Limb (tissue), 2 donors: ENCODE results near the gene MRFAP1L1.

ENCODE experiments used
- DNase-seq, 2 donors: peaks; one replicate each; pipeline ENCODE4 v3.0.0-alpha.2; 2016; ENCODE audit errors: extremely low spot score in 2 of 2

The MRFAP1L1 gene

GRCh38 chr4:6716958-6717655 lies 7.4 kb upstream of the MRFAP1L1 start:
- DNase-seq, result no peak

GRCh38 chr4:6716018-6716911 lies 6.6 kb upstream of the MRFAP1L1 start, which contains the start of gene BLOC1S4:
Gene BLOC1S4 (plus strand): TSS chr4:6716174. CDS start chr4:6716210, 36 bp downstream.
- peak; percentile 92 to 95 for DNase-seq

DNA sequence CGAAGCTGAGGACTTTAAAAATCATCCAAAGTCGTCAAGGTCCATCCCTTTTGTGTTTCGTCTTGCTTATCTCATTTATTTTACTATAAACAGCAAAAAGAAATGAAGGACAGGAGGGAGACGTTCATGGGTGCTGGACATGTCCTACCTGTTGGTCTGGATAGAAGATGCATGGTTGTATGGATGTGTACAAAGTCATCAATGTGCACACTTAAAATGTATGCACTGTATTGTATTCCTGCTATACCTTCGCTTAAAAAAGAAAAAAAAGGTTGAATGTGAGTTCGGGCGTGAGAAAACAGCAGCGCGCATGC lies 6.0 kb upstream of the MRFAP1L1 start:
- DNase-seq, result no peak

DNA sequence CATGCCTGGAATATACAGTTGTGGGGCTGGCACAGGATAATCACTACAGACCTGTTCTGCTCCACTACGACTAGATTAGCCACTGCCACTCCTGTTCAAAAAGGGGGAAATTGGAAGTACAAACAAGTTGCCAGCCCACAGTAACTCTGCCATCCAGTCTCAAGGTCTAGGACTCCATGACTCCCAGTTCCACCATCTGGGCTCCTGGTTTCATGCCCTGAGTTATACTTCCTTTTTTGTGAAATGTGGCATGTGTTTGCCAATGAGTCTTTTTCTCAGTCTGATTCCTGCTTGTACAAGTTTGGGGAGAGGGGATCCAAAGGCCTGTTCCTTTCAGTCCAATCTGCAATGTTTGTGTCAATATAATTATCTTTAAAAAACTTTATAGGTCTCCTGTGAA lies 5.3 kb upstream of the MRFAP1L1 start:
- no peak for DNase-seq

DNA sequence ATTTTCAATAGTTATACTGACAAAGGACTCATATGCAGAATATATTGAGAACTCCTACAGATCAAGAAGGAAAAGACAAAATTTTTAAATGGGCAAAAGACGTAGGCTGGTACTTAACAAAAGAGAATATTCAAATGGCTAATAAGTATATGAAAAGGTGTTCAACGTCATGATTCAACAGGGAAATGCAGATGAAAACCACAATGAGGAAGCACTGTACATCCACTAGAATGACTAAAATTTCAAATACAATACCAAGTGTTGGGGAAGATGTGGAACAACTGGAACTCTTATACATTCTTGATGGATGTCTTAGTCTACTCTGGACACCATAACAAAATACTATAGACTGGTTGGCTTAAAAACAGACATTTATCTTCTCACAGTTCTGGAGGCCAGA lies 1.3 kb upstream of the MRFAP1L1 start:
- DNase-seq, result no peak

- DNase-seq, result no peak
These were observed 617 bp upstream of the MRFAP1L1 start for GRCh38 chr4:6710282-6710681.

GRCh38 chr4:6706173-6706572 lies 3.5 kb downstream of the MRFAP1L1 start:
- DNase-seq, result no peak

- DNase-seq, result no peak
These were observed 4.0 kb downstream of the MRFAP1L1 start for GRCh38 chr4:6705646-6706045.

- DNase-seq, result no peak
These were observed 5.9 kb downstream of the MRFAP1L1 start for GRCh38 chr4:6703786-6704185.

GRCh38 chr4:6702761-6703160 lies 6.9 kb downstream of the MRFAP1L1 start:
- no peak for DNase-seq

GRCh38 chr4:6701371-6701770 lies 8.3 kb downstream of the MRFAP1L1 start:
- no peak for DNase-seq

DNA sequence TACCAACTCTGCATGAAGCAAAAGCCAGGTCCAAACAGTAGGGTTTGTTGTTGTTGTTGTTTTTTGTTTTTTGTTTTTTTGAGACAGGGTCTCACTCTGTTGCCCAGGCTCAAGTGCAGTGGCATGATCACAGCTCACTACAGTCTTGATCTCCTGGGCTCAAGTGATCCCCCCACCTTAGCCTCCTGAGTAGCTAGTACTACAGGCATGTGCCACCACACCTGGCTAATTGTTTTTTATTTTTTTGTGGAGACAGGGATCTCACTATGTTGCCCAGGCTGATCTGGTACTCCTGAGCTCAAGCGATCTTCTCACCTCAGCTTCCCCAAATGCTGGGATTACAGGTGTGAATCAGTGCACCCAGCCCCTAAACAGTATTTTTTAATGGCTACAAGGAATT lies 9.8 kb downstream of the MRFAP1L1 start:
- DNase-seq, result no peak

- DNase-seq, result no peak
These were observed 10.3 kb downstream of the MRFAP1L1 start for GRCh38 chr4:6699388-6699787.

DNA sequence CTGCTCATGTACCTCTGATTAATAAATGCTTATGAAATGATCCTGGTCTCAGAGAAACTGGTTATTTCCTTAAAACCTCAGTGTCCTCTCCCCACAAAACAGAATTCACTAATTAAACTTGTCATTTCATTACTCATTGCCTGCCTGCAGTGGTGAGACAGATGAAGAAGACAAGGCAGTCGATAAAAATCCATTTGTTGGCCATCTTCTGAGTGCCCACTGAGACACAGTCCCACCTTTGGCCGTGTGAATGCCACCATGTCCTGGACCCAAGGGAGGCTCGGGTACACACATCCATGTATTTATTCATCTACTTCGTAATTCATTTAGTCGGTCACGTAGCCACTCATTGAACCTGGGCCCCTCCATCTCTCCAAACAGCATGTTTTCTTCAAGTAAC lies 12.5 kb downstream of the MRFAP1L1 start:
- DNase-seq, result no peak

DNA sequence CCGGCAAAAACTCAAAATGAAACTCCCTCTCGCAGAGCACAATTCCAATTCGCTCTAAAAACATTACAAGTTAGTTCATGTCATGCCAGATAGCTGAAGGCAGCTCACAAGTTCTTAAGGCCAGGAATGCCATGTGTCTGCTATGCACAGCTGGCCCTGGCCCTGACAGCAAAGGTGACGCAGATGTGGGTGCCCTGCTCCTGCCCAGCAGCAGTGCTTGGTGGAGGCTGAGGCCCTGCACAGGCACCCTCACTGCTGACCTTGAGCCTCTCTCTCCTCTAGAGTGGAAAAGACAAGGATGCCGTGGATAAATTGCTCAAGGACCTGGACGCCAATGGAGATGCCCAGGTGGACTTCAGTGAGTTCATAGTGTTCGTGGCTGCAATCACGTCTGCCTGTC lies 13.1 kb downstream of the MRFAP1L1 start:
- DNase-seq, result no peak

- no peak for DNase-seq
These were observed 13.7 kb downstream of the MRFAP1L1 start for GRCh38 chr4:6695660-6696610.

GRCh38 chr4:6694177-6694901 lies 15.3 kb downstream of the MRFAP1L1 start:
- no peak for DNase-seq

DNA sequence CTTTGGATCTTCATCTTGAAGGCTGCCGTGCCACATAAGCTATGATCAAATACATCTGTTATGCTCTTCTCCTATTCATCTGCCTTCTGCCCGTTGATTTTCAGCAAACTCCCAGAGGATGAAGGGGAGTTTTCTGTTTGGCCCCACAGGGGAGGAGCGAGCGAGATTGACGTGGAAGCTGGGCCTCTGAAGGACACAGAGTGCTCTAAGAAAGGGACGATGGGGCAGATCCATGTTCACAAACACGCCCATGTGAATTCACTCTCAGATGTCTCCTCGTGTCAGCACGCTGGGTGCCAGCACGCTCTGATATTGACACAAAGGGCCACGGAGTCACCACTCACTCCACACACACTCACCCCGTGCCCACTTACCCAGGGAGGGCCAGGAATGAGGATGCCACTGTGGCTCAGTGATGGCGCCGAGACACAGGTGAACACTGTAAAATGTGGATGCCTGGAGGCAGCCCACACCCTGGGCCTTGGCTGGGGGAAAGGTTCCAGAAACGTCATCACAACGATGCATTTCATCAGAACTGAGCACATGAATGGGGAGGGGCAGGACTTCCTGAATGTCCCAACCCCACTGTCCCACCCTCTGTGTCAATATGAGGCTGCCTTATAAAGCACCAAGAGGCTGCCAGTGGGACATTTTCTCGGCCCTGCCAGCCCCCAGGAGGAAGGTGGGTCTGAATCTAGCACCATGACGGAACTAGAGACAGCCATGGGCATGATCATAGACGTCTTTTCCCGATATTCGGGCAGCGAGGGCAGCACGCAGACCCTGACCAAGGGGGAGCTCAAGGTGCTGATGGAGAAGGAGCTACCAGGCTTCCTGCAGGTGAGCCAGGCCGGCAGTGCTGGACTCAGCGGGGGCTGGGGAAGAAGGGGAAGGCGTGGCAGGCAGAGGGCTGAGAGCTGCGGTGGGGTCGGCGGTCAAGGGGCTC lies 16.2 kb downstream of the MRFAP1L1 start, which contains the start of gene S100P:
Gene S100P (plus strand): TSS at position 648 of the 946 bp plus-strand sequence. CDS start 55 bp downstream, at position 703.
- DNase-seq, result no peak

GRCh38 chr4:6692806-6693205 lies 16.9 kb downstream of the MRFAP1L1 start:
- DNase-seq, result no peak

GRCh38 chr4:6692379-6692778 lies 17.3 kb downstream of the MRFAP1L1 start:
- DNase-seq, result no peak
